ENCODE data around the gene PDE3A.
A peak's percentile ranks its signal among the peaks of the same experiment; 100 is the strongest.

PDE3A gene

DNA sequence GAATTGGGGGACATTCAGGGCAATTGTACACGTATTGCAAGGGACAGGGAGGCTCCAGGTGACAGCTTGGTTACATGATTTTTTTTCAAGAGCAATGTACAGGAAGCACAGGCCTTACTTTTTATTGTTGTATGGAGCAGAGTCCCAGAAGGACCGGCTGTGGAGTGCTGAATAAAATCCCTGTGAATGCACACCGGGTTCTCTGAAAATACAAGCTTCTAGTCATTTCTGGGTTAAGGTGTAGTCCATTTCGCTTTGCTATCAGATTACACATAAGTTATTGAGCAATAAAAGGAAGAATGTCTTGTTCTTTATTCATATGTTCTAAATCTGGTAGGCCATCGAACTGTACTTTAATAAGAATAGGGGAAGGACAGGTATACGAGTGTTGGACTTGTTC lies 52.2 kb downstream of the PDE3A start:
- intact Hi-C loops (cut with DNase I) = no loop called here
- DNase-seq = no peak

DNA sequence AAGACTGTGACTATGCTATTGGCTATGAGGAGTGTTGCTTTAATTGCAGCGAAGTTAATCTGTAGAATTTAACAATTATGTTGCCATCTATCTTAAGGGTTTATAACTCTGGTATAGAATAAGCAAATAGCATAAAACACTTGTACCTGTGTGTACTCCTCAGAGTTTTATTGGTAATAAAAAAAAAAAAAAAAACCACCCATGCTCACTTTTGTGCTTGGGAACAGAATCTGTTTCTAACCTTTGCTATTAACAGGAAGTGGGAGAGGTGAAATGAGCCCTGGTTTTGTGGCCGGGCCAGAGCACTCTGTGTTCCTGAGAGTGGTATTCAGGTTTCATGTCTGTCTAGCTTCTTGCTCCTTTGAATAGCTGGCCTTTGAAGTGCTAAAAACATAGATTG lies 53.1 kb downstream of the PDE3A start:
- DNase-seq = peak in 2 of 10 donors; percentile 20 to 57
- intact Hi-C loops (cut with DNase I) = no loop called here

DNA sequence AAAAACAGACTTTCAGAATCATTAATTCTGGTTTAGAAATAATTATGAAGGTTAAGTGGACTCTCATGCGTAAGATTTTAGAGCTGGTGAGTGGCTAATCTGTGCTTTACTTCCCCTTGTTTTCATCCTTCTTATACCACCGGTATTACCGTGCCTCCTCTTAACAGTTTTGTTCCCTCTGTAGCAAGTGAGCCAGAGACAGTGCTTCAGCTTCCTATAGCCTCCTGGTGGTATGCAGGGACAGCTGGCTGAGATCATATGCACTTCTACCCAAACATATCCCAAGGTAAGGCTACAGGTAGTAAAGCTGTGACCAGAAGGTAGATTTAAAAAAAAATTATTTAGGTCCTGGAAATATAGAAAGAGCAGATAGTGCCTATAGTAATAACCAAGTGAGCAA lies 55.2 kb downstream of the PDE3A start:
- no peak for DNase-seq
- intact Hi-C loops (cut with DNase I) = no loop called here

DNA sequence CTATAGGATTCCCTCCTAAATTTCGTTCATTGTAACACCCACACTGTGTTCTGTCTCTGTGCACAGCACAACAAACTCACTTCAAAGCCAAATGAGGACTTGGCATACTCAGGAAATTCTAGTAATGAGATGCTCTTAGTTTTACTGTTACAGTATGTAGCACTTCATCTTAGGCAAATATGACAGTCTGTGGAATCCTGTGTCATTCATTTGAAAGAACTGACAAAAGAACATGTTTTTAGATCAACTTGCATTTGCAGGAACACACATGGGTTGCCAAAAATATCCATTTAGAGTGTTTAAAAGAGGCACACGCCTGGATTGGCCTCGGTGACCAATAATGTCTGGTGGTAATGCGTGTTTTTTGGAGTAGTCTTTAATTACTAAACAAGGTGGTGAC lies 56.5 kb downstream of the PDE3A start:
- intact Hi-C loops (cut with DNase I) = no loop called here
- no peak for DNase-seq

DNA sequence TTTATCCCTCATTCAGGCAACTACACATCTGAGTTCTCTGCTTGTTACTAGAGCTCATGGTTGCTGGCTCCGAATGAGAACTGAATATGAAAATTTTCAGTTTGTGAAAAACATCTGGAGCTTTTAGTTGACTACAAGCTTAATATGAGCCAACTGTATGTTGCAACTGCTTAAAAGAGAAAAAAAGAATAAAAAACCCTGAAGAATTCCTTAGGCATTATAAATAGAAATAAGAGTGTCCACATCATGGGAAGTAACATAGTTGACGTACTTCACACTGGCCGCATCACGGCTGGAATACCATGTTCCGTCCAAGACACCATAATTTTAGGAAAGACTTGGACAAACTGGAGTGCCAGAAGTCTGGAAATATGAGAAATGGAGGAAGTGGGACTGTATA lies 57.9 kb downstream of the PDE3A start:
- no peak for DNase-seq
- intact Hi-C loops (cut with DNase I) = no loop called here

DNA sequence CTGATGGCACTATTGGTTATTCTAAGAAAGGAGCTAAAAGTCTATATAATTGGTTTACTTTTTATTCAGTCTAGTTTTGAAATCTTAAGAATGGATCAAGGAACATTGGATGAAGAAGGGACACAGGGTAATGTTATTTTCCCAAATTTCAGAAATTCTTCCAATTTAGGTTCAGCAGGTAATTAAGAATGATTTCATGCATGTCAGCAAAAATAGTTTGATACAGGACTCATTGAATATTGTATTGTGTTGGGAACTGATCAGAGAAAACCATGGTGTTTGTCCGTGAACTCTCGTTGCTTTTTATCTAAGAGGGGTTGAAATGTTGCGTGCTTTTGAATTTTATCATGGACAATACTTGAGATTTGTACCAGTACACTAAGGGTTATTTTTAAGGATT lies 58.6 kb downstream of the PDE3A start:
- intact Hi-C loops (cut with DNase I) = no loop called here
- no peak for DNase-seq

DNA sequence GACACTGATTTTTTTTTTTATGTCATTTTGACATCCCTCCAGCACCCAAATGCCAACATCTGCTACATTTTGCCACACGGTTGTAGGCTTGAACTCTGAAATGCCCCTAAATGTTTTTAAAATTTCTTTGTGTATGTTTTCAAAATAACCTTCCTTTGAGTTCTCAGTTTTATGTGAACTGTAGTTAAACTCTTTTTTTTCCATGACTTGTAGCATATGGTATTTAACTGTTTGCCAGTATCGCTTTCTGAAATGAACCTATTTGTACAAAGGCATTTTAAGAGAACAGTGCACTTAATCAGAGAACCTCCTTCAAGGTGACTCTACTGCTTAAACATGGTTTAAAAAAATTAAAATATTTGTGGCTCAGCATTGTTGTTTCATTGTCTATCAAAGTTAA lies 61.5 kb downstream of the PDE3A start:
- DNase-seq = no peak
- intact Hi-C loops (cut with DNase I) = no loop called here

DNA sequence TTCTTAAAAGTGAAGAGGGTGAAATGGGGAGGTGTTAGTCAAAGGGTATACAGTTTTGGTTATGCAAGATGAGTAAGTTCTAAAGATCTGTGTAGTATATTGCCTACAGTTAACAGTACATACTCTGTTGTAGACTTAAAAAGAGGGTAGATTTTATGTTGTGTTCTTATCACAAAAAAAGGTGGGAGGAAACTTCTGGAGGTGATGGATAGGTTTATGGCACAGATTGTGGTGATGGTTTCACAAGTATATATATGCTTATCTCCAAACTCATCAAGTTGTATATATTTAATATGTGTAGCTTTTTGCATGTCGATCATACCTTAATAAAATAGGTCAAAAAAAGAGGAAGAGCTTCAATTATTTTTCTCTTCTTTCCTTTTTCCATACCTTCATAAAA lies 64.0 kb downstream of the PDE3A start:
- DNase-seq = no peak
- intact Hi-C loops (cut with DNase I) = no loop called here

DNA sequence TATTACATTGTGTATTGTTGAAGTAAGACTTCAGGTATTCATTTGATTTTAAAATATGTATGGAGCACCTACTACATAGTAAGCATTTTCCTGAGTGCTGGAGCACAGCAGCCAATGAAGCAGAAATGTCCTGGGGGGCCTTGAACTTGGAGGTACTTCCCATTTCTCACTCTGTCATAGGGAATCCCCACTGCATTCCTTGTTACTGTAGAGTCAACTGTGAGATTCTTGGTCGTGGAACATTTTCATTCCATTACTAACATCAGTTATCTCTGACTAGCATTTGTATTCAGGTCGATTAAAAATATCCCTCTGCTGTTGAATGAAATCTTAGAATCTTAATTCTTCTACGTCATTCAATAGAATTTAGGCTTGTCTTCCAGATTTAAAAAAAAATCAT lies 66.7 kb downstream of the PDE3A start:
- intact Hi-C loops (cut with DNase I) = no loop called here
- no peak for DNase-seq

DNA sequence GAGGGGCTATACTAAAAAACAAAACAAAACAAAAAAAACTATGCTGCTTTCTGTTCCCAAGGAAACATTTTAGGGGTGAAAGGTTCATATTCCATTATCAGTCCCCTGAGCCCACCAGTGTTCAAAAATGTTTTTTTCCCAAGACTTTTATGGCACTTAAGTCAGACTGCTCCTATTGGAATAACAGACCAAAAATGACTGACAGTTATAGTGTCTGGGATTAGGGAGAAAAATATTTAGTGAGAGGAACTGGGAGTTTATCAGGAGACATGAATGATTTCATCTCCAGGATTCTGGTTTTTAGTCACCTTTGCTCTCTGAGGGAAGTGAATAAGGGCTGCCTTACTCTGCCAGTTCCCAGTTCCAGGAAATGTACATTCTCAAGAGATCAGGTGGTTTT lies 68.0 kb downstream of the PDE3A start:
- intact Hi-C loops (cut with DNase I) = no loop called here
- no peak for DNase-seq

DNA sequence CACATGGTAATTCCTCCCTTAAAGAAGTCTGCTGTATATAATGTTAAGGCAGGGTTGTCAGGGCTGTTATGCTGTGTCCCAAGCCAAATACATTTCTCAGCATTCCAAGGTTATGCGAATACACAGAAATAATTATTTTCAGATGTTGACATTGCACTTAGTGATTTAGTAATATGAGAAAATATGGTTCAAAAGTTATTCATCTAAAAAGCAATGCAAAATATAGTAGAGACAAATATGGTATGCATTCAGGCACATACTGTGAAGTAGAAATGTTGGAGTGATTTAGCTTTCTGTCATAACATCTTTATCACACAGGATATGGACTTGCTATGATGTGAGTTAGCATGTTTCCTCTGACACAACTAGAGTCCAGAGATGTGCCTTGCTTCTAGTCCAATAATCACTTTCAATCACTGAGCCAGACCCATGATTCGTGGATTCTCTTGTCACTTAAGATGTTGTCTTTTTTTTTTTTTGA lies 70.0 kb downstream of the PDE3A start:
- intact Hi-C loops (cut with DNase I) = no loop called here
- no peak for DNase-seq

DNA sequence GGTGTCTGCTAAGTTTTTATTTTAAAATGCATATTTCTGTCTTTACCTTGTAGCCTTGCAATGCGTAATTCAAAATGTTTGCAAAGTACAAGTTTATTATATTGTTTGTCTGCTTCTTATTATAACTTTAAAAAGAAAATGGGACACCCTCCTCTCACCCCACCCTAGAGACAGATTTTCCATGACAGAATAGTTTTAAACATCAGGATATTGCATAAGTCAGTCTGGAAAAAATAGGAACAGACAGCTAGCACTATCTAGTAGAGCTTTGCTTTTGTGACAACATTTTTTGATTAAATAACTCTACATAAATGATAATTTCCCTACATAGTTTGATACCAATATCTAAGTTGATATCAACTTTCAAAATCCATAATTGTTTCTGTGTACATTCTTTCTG lies 71.3 kb downstream of the PDE3A start:
- intact Hi-C loops (cut with DNase I) = no loop called here
- DNase-seq = no peak

DNA sequence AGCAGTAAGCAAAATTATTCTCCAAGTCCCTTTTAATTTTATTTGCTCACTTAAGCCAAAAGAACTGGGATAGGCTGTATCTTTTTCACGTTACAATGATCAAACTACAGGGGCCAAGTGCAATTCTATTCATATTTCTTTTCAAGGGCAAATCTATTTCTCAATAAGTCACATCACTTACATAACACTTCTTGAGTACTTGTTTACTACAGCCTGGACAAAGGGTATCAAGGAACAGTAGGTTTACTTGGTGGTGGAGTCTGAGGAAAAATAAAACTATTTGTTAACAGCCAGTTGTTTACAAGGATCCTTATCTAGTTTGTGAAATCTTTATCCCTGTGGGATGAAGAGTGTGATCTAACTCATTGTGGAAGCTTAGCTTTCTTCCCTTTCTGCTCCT lies 72.1 kb downstream of the PDE3A start:
- intact Hi-C loops (cut with DNase I) = no loop called here
- DNase-seq = no peak

DNA sequence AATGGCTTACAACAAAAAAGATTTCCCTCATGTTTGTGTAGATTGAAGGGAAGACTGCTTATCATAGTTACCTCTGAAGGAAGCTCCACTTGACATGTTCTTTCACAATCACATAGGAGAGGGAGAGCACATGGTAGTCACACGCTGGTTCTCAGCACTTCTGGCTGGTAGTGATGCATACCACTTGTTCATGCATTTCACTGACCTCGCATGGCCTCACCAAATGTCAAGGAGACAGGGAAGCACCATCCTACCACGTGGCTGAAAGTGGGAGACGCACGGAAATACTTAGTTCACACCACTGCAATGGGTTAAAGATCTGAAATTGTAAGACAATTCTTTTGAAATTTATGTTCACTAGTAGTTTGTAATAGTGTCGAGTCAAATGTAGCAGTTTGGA lies 74.0 kb downstream of the PDE3A start:
- intact Hi-C loops (cut with DNase I) = no loop called here
- no peak for DNase-seq

DNA sequence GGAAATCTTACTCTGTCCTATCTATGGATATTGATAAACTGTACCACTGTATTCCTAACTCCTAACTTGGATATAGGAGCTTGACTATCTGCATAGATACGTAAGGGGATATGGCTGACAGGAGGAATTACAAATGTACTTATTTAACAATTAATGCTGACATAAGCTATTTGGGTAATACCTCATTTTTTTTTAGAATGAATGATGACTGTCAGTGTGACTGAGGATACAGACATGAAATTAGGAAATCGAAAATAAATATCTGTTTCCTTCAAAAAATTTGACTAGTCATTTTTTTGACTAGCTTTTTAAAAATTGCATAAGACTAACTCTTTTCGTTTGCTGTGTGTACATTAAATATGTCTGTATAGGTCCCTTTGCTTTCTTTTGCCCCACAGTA lies 74.9 kb downstream of the PDE3A start:
- no peak for DNase-seq
- intact Hi-C loops (cut with DNase I) = no loop called here

DNA sequence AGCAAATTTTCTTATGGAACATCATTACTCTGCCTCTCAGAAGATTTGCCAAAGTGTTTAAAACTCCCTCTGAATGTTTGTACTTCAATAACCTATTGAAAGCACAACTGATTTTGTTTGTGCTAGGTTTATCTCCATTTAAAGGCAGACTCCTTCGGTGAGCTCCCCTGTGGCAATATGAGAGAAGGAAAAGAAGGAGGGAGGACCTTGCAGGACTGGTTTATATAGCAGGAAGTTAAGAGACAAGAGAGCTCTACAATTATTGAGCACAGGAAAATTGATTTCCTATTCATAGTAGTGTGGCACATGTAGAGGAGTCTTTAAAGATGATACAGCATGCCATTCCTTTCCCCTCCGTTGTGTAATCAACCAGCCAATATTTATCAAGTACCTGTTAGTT lies 75.5 kb downstream of the PDE3A start:
- DNase-seq = no peak
- intact Hi-C loops (cut with DNase I) = no loop called here

DNA sequence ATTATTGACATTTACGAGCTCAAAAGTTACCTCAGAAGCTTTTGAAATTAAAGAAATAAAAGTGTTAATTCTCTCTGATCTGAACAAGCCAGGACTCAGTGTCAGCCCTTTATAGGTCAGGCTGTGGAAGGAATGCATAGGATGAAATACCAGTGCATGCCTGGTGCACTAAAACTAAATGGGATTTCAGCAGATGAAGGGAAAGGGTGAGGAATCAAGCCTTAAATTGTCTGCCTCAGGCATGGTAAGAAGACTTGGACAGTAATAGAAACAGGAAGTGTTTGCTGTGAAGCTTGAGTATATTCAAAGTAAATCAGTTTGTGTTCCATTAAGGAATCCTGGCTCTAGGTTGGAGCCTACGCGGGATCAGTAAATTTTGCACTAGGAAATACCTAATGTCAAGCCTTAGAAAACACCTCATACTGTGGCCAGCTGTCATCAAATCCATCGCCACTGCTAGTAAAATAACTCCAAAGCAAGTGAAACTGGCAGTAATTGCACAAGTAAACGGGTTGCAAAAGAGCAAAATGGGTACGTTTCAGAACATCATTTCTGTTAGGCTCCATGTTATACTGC lies 76.3 kb downstream of the PDE3A start:
- no peak for DNase-seq
- intact Hi-C loops (cut with DNase I) = no loop called here

DNA sequence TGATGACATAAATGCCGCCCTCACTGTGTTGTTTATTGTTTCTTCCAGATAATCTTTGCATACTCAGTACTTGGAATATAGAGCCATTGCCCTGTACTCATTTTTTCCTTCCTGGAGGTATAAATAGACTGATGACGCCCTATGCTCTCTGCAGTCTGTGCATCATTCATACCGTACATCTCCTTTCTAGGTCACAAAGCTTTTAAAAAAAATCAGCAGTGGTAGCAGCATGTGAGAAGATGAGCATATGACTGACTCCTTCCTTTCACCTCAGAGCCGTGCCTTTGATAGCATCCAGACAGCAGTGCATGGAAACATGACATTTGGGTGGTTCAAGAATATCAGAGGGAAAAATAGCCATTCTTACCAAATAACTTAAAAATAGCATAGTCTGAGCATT lies 77.3 kb downstream of the PDE3A start:
- intact Hi-C loops (cut with DNase I) = no loop called here
- DNase-seq = no peak

DNA sequence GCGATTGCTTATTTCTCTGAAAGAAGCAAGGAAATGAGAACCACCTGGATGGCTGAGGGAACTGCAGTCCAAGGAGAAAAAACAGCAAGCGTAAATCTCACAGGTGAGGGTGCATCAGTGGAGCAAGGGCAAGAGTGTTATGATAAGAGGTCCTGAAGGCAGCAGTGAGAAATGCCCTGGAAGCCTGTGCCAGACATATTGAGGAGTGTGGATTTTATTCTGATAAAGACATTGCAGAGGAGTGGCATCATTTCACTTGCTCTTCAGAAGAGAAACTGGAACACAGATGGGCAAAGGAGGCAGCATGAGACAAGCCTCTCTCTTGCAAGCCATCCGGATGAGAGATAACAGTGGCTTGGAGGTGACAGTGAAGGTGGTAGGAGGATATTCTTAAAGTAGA lies 78.5 kb downstream of the PDE3A start:
- no peak for DNase-seq
- intact Hi-C loops (cut with DNase I) = no loop called here

DNA sequence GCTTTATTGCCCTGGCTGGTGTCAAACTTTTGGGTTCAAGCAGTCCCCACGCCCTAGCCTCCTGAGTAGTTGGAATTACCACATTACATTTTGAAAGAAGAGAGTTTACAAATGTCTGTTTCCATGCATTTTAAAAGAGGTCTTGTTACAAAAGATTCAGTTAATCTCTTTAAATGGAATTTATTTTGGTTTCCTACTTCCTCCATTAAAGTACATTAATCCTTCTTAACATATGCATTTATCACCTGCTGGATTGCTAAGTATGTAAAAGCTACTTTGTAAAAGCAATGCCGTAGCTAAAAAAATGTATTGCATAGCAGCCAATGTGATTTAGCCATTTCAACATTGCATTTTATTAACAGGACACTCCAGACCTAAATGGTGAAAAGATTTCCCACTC lies 80.4 kb downstream of the PDE3A start:
- intact Hi-C loops (cut with DNase I) = no loop called here

DNA sequence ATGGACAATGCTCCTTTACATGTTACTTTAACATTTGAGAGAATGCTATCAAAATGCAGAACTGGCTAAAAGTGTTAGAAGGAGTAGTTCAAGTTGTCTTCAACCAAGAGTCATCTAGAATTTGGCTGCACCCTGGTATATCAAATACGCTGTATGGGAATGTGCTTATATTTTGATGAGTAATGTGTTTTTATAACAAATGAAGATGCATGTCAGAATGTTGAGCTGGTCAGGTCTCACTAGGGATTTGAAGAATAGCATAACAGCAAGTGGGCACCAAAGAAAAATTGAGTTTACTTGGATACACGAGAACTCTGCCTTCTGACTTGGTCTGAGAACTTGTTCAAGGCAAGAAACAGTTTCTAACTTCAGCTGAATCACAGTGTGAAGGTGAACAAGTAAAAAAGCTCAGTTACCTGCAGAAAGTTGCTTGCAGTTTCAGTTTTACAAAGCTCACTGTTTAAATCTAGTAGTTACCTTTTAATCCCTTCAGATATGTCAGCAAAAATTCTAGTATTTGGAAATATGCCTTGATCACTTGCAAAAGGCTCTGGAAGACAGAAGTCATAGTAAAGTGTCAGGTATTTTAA lies 82.3 kb downstream of the PDE3A start:
- no peak for DNase-seq
- intact Hi-C loops (cut with DNase I) = no loop called here

More for the DNA sequence above, 80.4 kb downstream of the PDE3A start:
- no peak for DNase-seq

DNA sequence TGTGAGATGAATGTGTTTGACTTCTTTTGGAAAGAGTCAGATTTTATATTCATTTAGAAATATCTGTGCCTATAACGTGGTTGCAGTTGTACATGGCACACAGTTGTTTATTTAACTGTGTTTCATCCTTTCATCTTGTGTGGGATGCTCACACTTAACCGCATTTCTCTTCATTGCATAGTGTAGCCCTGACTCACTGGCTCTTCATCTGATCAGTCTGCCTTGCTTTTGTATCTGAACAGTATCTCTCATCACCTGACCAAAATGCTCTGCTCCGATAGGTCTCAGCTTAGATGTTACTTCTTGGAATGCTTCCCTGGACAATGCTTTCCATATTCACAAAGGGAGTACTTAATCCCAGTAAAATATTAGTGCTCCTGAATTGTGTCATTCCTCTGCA lies 83.4 kb downstream of the PDE3A start:
- no peak for DNase-seq
- intact Hi-C loops (cut with DNase I) = no loop called here

DNA sequence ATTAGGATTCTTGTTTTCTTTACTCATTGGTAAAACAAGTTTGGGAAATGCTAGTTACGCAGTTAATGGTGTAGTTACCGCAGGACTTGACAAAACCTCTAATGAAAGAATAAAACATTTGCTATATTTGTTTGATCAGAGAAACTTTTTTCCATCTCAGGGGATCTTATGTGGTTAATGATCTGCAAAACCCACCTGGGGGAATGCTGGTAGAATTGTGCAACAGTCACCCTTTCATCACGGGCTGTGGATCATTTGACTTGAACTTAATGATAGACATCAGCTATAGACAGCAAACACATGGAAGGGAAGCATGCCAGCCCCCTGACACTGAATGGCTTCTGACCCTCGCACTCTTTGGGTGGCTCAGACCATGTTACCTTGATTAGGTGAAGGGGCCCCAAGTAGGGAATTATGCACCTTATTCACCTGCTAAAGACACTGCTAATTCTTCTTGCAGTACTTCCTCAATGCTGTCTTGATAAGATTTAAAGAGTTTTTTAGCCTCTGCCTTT lies 84.2 kb downstream of the PDE3A start:
- intact Hi-C loops (cut with DNase I) = no loop called here

More for the DNA sequence above, 84.2 kb downstream of the PDE3A start:
- no peak for DNase-seq
